Endothelial cell of umbilical vein (primary cell): ENCODE measurements around the gene GPATCH1. TPM values are rescaled to one million over a fixed set of nuclear protein-coding genes. Genes with fewer than 3 reads are reported as not detected.
A peak's percentile ranks its signal among the peaks of the same experiment; 100 is the strongest.
"Not testable (repeated sequence)": the region's sequence is repeated elsewhere in the genome, so short reads cannot be mapped to it uniquely, and the experiment has no call there.

Source experiments
- BruUV-seq: library from RNA; stranded (reverse); fragments of 400-500 nt; replicated peaks from 2 replicates; lab custom pipeline; 2021; lab: Mats Ljungman, UMichigan
- CTCF ChIA-PET: fragments of 300-600, 350-600 bp; sonication (Branson Sonifier 250); formaldehyde crosslinking; loops from one replicate; lab custom pipeline; 2021; ENCODE audit warnings: antibody characterized with exemption, inconsistent platforms; lab: Charles Lee
- POLR2A ChIA-PET: fragments of 300-600, 350-600 bp; sonication (Branson Sonifier 250); formaldehyde crosslinking; loops from one replicate; lab custom pipeline; 2021; ENCODE audit warnings: antibody characterized with exemption, inconsistent platforms; lab: Charles Lee
- DNase-seq: peaks from one replicate; pipeline ENCODE4 v3.0.0-alpha.2; 2011; ENCODE audit warnings: low read depth, low spot score
- FAIRE-seq: peaks from 2 replicates; lab custom pipeline; 2011; peaks lifted over from hg19 to GRCh38; lab: Jason Lieb, UNC
- H2AFZ ChIP-seq: 2 replicates; pipeline ENCODE4 v1.6.0; 2012; ENCODE audit warnings: low read depth, low read length, control low read depth, inconsistent platforms
- H3K27ac ChIP-seq: 2 replicates; pipeline ENCODE4 v1.5.1; 2011; ENCODE audit warnings: low read depth, mild to moderate bottlenecking, control low read depth, low read length, moderate library complexity; ENCODE audit not compliant: insufficient read depth
- H3K27me3 ChIP-seq, 2 experiments: 2 replicates each; pipeline versions ENCODE4 v1.6.0 to v1.6.1; 2011; ENCODE audit warnings: low read length in 2 of 2, mixed read lengths in 1 of 2; ENCODE audit not compliant: control insufficient read depth in 2 of 2, insufficient read depth in 2 of 2
- H3K36me3 ChIP-seq, 2 experiments: 2 replicates in 1 of 2; 3 replicates in 1 of 2; pipeline ENCODE4 v1.5.1; 2011; ENCODE audit warnings: low read length in 2 of 2, mild to moderate bottlenecking in 1 of 2, moderate library complexity in 1 of 2; ENCODE audit not compliant: control insufficient read depth in 2 of 2, insufficient read depth in 2 of 2; ENCODE audit errors: extremely low read depth in 1 of 2
- H3K4me1 ChIP-seq: 3 replicates; pipeline ENCODE4 v1.5.1; 2011; ENCODE audit warnings: mild to moderate bottlenecking, low read length; ENCODE audit not compliant: control insufficient read depth, insufficient read depth; ENCODE audit errors: extremely low read depth
- H3K4me2 ChIP-seq: 2 replicates; pipeline ENCODE4 v1.6.1; 2011; ENCODE audit warnings: low read length, control low read depth, mixed read lengths; ENCODE audit not compliant: insufficient read depth
- H3K4me3 ChIP-seq, 3 experiments: fragments of 200-600 bp in 1 of 3; sonication (generic), shearing (Covaris generic) in 1 of 3; replicated peaks in 1 of 3; 2 replicates each; pipeline ENCODE4 v1.5.1; 2011 to 2016; ENCODE audit warnings: control low read depth in 3 of 3, low read length in 3 of 3, mild to moderate bottlenecking in 2 of 3, inconsistent platforms in 1 of 3, low read depth in 1 of 3, moderate library complexity in 1 of 3; ENCODE audit not compliant: insufficient read depth in 1 of 3
- H3K79me2 ChIP-seq: 2 replicates; pipeline ENCODE4 v1.6.0; 2012; ENCODE audit warnings: low read length, inconsistent platforms; ENCODE audit not compliant: control insufficient read depth, insufficient read depth
- H3K9ac ChIP-seq: replicated peaks from 2 replicates; pipeline ENCODE3; 2011; ENCODE audit warnings: low read length, control low read depth; ENCODE audit not compliant: insufficient read depth; ENCODE audit errors: extremely low read depth
- H3K9me1 ChIP-seq: replicated peaks from 3 replicates; pipeline ENCODE4 v1.6.0; 2011; ENCODE audit warnings: mild to moderate bottlenecking, low read length; ENCODE audit not compliant: control insufficient read depth, insufficient read depth; ENCODE audit errors: extremely low read depth
- H3K9me3 ChIP-seq: replicated peaks from 2 replicates; pipeline ENCODE4 v1.5.1; 2012; ENCODE audit warnings: low read length, inconsistent platforms; ENCODE audit not compliant: control insufficient read depth, insufficient read depth
- H4K20me1 ChIP-seq: replicated peaks from 2 replicates; pipeline ENCODE3; 2011; ENCODE audit warnings: mild to moderate bottlenecking, low read length; ENCODE audit not compliant: control insufficient read depth, insufficient read depth; ENCODE audit errors: extremely low read depth
- EZH2 ChIP-seq: IDR thresholded peaks from 2 replicates; pipeline ENCODE4 v1.6.1; 2012; ENCODE audit warnings: borderline replicate concordance, low read depth, mild to moderate bottlenecking, moderate library complexity, low read length, inconsistent platforms; ENCODE audit not compliant: severe bottlenecking
- POLR2AphosphoS5 ChIP-seq: IDR thresholded peaks from 2 replicates; pipeline ENCODE4 v1.6.1; 2012; ENCODE audit warnings: low read depth, mild to moderate bottlenecking, control low read depth, low read length, moderate library complexity; ENCODE audit not compliant: insufficient read depth
- dilution Hi-C: fragments of 300-500 bp; cut with MboI; formaldehyde crosslinking; loops from one replicate; pipeline ENCODE4 v1.15.0; 2019; ENCODE audit warnings: low sequenced_read_pairs; ENCODE audit not compliant: extremely low pct_ligation_motif_present
- intact Hi-C: fragments of 100-400 bp; cut with micrococcal nuclease; formaldehyde crosslinking; loops from one replicate; pipeline ENCODE4 v1.10.0; 2022
- polyA plus RNA-seq, 4 experiments: library from polyadenylated mRNA; depleted of rRNA in 3 of 4; stranded (reverse) in 3 of 4; unstranded in 1 of 4; fragments of >200 nt; gene quantifications; 2 replicates each; pipeline versions ENCODE4 v1.2.1 to v1.2.3, GENCODE V29; 2011 to 2012; ENCODE audit warnings: missing spikeins in 1 of 4
- total RNA-seq: library from RNA; stranded (reverse); gene quantifications from 2 replicates; pipeline ENCODE4 v1.2.3, GENCODE V29; 2021
- TF ChIP-seq, protein P1 (sequence below), 2 donors: IDR thresholded peaks; 1 replicate in 1 of 2; 2 replicates in 1 of 2; pipeline ENCODE4 v1.5.1; 2011; ENCODE audit warnings: low read length in 2 of 2, mild to moderate bottlenecking in 2 of 2, moderate library complexity in 2 of 2, control low read depth in 1 of 2, inconsistent platforms in 1 of 2, low read depth in 1 of 2; ENCODE audit not compliant: insufficient read depth in 1 of 2; ENCODE audit errors: extremely low read depth in 1 of 2

The GPATCH1 gene
- total and polyA plus RNA-seq, 2 donors (not counting 3 experiments of a cell fraction or from before 2014, with no cell fraction given) = 4.5 to 9.2 TPM

DNA sequence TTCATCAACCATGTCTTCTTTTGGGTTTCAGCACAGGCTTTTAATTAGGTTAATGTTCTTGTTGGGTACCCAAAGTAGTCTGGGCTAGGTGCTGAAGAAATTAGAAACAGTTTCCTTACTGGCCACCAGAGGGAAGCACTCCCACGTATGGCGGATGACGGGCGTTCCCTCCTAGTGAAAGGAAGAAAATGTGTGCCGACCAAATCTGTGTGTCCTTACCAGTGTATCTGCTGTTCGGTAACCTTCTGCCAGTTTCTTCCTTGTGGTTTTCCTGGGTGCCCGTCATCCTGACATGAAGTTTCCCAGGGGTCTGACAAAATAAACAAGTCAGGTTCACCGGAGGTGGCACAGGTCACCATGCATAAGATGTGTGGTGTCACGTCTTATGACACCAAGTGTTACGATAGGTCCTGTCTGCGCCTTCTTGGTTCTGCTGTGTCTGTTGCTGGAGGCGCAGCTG lies 45.0 kb downstream of the GPATCH1 start:
- TF ChIP-seq EZH2 = no peak
- TF ChIP-seq, protein P1, sequence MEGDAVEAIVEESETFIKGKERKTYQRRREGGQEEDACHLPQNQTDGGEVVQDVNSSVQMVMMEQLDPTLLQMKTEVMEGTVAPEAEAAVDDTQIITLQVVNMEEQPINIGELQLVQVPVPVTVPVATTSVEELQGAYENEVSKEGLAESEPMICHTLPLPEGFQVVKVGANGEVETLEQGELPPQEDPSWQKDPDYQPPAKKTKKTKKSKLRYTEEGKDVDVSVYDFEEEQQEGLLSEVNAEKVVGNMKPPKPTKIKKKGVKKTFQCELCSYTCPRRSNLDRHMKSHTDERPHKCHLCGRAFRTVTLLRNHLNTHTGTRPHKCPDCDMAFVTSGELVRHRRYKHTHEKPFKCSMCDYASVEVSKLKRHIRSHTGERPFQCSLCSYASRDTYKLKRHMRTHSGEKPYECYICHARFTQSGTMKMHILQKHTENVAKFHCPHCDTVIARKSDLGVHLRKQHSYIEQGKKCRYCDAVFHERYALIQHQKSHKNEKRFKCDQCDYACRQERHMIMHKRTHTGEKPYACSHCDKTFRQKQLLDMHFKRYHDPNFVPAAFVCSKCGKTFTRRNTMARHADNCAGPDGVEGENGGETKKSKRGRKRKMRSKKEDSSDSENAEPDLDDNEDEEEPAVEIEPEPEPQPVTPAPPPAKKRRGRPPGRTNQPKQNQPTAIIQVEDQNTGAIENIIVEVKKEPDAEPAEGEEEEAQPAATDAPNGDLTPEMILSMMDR (IDR thresholded peaks at IDR 0.05; ENCODE audit: extremely low read depth in 1 of 2, insufficient read depth in 1 of 2, low read depth in 1 of 2, low read length in 2 of 2) = peak; percentile 83 to 87
- TF ChIP-seq POLR2AphosphoS5 = no peak
- BruUV-seq = no TSS peak
- CTCF ChIA-PET = interaction anchor here (0.6 to 5.8 kb wide), 18 partner anchors 8 to 642 kb away, joined by 3 to 113 read pairs (median 5); no protein-coding TSS in a partner anchor
- Histone ChIP-seq H2AFZ (peak overlapping the region; percentile 85), H3K79me2 (no peaks in the 10 kb centered on the region), H3K36me3 (peaks cover 0 to 2% of the 10 kb centered on the region in 2 experiments), H3K9ac (no peak overlapping the region), H3K27me3 (no peaks in the 10 kb centered on the region), H3K27ac (no peak overlapping the region), H3K4me1 (no peaks in the 10 kb centered on the region), H3K9me1 (no peaks in the 10 kb centered on the region), H3K4me3 (no peak overlapping the region), H3K4me2 (no peak overlapping the region), H4K20me1 (no peaks in the 10 kb centered on the region), H3K9me3 (no peaks in the 10 kb centered on the region)
- dilution Hi-C loops = no loop called here
- DNase-seq (peak; percentile 73), FAIRE-seq (peak; percentile 99)
- POLR2A ChIA-PET = no interaction called here
- intact Hi-C loops = loop anchor here (1.0 to 5.0 kb wide), 3 partner anchors 51 to 281 kb away; no protein-coding TSS in a partner anchor

DNA sequence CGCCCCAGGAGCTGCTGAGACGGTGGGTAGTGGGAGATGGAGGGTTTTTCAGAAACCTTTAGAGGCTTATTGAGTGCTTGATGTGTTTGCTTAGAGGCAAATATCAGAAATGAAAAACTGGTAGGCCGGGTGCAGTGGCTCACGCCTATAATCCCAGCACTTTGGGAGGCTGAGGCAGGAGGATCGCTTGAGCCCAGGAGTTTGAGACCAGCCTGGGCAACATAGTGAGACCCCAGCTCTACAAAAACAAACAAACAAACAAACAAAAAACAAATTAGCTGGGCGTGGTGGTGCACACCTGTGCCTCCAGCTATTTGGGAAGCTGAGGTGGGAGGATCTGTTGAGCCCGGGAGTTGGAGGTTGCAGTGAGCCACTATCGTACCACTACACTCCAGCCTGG lies 45.7 kb downstream of the GPATCH1 start:
- BruUV-seq, H3K36me3 ChIP-seq, POLR2A ChIA-PET, H3K9me3 ChIP-seq, dilution Hi-C loops, FAIRE-seq, H3K9me1 ChIP-seq, H3K4me3 ChIP-seq, DNase-seq, H3K27ac ChIP-seq, H4K20me1 ChIP-seq, H3K4me2 ChIP-seq, H3K9ac ChIP-seq, H3K79me2 ChIP-seq, H3K27me3 ChIP-seq, H3K4me1 ChIP-seq, H2AFZ ChIP-seq: not testable (repeated sequence)
- intact Hi-C loops = loop anchor here (1.0 to 5.0 kb wide), 3 partner anchors 50 to 281 kb away; no protein-coding TSS in a partner anchor
- CTCF ChIA-PET = interaction anchor here (0.6 to 5.8 kb wide), 5 partner anchors 10 to 152 kb away, joined by 3 to 37 read pairs (median 6); no protein-coding TSS in a partner anchor
